Hematopoietic multipotent progenitor cell treated with erythropoietin and hydrocortisone succinate and interleukin-3 and kit ligand, for 17 days (in vitro differentiated cells): ENCODE results near the gene SPAG7.

ENCODE experiments used
- DNase-seq: peaks from one replicate; pipeline ENCODE4 v3.0.0-alpha.2; 2015; ENCODE audit warnings: low spot score

SPAG7 gene

GRCh38 chr17:4974115-4974670 lies 6.6 kb upstream of the SPAG7 start:
- DNase-seq = no peak

DNA sequence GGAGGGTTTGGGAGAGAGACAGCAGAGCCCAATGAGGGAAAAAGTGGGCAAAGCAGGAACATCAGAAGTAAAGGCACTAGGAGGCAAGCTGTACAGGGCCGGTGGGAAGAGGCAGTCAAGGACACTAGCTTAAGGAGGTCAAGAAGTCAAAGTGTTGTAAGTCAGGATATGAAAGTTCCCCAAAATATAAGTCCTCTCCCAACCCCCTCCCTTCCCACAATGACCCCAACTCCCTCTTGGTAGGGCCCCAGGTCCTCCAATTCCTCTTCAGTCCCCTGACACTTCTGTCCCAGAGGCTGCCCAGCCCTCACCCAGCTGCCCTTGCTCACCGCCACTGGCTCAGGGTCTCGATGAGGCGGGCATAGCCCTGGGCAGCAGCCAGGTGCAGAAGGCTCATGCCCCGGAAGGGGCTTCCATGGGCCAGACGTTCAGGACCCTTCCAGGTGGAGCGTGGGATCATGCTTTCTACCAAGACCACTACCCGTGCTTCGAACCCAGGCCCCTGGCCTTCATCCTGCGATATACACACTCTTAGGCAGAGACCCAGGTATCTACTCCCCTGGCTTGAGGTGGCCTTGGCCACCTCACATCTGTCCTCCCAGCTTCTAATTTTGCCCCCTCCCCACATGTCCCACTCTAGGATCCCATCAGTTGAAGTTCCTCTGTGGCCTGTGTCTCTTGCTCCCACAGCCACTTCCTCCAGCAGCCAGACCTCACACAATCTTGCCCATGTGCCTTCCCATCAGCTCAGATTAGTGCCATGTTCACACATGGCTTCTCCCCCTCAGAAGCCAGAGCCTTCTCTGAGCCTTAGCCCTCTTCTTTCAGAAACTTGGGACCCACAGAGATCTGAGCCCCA lies 5.9 kb upstream of the SPAG7 start:
- no peak for DNase-seq

GRCh38 chr17:4972752-4973151 lies 5.1 kb upstream of the SPAG7 start:
- no peak for DNase-seq

- no peak for DNase-seq
Observed at GRCh38 chr17:4972322-4972721, 4.7 kb upstream of the SPAG7 start.

DNA sequence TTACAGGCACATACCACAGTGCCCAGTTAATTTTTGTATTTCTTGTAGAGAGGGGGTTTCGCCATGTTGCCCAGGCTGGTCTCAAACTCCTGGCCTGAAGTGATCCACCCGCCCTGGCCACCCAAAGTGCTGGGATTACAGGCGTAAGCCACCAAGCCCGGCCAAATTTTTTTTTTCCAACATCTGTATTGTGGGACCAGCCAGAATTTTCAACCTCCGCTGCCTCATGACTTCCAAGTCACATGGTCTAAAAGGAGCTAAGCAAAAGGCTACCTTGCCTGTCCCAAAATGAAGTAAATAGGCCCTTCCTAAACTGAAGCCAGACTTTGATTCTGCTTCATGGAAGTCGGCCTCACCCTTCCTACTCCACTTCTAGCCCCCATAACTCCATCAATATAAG lies 4.2 kb upstream of the SPAG7 start:
- DNase-seq = no peak

DNA sequence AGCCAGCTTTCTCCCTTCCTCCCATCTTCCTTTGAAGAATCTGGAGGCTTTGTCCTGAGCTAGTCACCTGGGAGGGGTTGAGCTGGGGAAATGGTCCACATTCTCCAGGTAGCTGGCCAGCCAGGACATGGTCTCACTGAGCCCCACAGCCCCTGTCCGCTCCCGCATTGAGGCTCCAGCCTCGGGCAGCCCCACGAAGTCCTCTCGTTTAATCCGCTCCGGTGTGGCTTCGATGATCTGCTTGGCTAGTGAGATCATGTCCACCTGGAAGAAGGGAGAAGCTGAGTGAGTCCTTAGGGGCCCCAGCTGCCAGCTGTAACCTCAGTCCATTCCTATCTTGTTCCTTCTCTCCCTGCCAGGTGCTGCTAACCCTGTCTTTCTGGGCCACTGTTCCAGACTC lies 2.7 kb upstream of the SPAG7 start:
- no peak for DNase-seq

- DNase-seq = no peak
Observed at GRCh38 chr17:4969551-4970173, 2.0 kb upstream of the SPAG7 start.

- DNase-seq = no peak
Observed at GRCh38 chr17:4969047-4969550, 1.5 kb upstream of the SPAG7 start.

DNA sequence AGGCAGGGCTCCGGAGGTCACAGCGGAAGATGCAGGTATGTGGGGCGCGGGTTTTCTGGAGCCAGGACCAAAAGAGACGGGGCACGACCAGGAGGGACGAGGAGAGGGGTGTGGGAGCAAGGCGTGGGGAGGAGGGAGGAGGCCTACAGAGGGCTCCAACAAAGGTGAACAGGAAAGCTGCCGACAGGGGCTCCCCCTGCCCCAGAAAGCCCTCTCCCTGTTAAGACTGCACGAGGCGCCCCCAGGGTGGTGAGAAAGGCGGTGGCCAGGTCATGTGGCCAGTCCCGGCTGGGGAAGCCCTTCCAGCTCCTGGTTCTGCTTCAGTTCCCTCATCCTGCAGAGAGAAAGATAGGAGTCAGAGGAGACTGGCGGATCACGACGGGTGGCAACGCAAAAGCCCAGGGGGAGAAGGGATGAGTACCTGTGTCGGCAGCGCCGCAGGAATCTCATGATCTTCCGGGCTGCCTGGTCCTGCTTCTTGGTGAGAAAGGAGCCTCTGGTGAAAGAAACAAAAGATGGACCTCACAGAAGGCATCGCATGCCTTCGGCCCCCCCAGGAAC lies 949 bp upstream of the SPAG7 start:
- no peak for DNase-seq

GRCh38 chr17:4966844-4967538 lies 626 bp downstream of the SPAG7 start:
- peak; percentile 97 for DNase-seq

GRCh38 chr17:4965311-4965986 lies 2.2 kb downstream of the SPAG7 start:
- no peak for DNase-seq

GRCh38 chr17:4960279-4960922 lies 7.2 kb downstream of the SPAG7 start:
- DNase-seq = no peak

- no peak for DNase-seq
Observed at GRCh38 chr17:4959261-4959965, 8.2 kb downstream of the SPAG7 start.

GRCh38 chr17:4958102-4958501 lies 9.5 kb downstream of the SPAG7 start:
- DNase-seq = no peak

- peak; percentile 75 for DNase-seq
Observed at GRCh38 chr17:4956493-4957061, 11.0 kb downstream of the SPAG7 start.

DNA sequence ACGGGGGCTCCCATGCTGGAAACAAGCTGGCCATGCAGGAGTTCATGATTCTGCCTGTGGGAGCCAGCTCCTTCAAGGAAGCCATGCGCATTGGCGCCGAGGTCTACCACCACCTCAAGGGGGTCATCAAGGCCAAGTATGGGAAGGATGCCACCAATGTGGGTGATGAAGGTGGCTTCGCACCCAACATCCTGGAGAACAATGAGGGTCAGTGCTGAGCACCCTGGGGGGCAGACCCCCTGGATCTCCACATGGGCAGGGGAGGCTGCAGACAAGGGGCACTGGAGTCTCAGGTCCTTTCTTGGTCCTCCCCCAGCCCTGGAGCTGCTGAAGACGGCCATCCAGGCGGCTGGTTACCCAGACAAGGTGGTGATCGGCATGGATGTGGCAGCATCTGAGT lies 12.5 kb downstream of the SPAG7 start:
- DNase-seq = no peak

GRCh38 chr17:4953451-4953961 lies 14.1 kb downstream of the SPAG7 start:
- no peak for DNase-seq

- no peak for DNase-seq
Observed at GRCh38 chr17:4951486-4951885, 16.1 kb downstream of the SPAG7 start.

DNA sequence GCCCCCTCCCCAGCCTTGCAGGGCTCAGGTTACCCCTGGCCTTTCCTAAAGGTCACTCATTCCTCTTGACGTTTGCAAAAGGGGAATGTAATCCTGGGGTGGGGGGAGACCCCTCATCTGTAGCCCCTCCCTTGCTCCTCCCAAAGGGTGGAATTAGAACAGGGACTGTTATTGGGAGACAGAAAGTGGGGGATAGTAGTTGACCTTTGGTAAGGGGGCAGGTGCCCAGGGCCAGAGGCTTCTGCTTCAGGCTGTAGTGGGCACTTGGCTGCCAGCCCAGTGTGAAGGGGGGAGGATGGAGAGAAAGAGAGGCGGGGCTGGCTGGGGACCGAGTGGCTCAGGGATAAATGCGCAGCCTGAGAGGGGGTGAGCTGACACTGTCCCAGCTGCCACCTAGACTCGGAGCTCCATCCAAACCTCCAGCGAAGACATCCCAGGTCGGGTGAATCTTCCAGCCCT lies 16.8 kb downstream of the SPAG7 start, which contains the start of gene ENO3:
TSS of gene ENO3 (plus strand) at position 374 of the 459 bp plus-strand sequence. CDS start 711 bp downstream, outside the sequence.
- DNase-seq = no peak
